GM12865 (cell line): ENCODE data around the gene UBQLN2.
"Not testable (repeated sequence)": the region's sequence is repeated elsewhere in the genome, so short reads cannot be mapped to it uniquely, and the experiment has no call there.

Source experiments
- DNase-seq: peaks from one replicate; pipeline ENCODE4 v3.0.0; 2010; ENCODE audit warnings: low read depth
- H3K4me3 ChIP-seq: 2 replicates; pipeline ENCODE4 v1.5.1; 2011; ENCODE audit warnings: mild to moderate bottlenecking, low read depth, low read length, control low read depth
- CTCF ChIP-seq: IDR thresholded peaks from 2 replicates; pipeline ENCODE4 v1.5.1; 2011; ENCODE audit warnings: low read length, control low read depth, low read depth, inconsistent platforms; ENCODE audit not compliant: insufficient read depth; ENCODE audit errors: missing control alignments

Gene UBQLN2

GRCh38 chrX:56588397-56589188, 25.2 kb downstream of the UBQLN2 start:
- H3K4me3 ChIP-seq = no peak overlapping the region
- DNase-seq = no peak
- TF ChIP-seq CTCF = no peak

GRCh38 chrX:56591830-56592229, 28.4 kb downstream of the UBQLN2 start:
- not testable (repeated sequence) for H3K4me3 ChIP-seq, DNase-seq

GRCh38 chrX:56600141-56600540, 36.7 kb downstream of the UBQLN2 start:
- DNase-seq = no peak
- no peak for TF ChIP-seq CTCF

GRCh38 chrX:56600987-56601386, 37.6 kb downstream of the UBQLN2 start:
- no peak for TF ChIP-seq CTCF
- no peak for DNase-seq
- H3K4me3 ChIP-seq = no peak overlapping the region

More at GRCh38 chrX:56600141-56600540, 36.7 kb downstream of the UBQLN2 start:
- no peak overlapping the region for H3K4me3 ChIP-seq

GRCh38 chrX:56615282-56615681, 51.9 kb downstream of the UBQLN2 start:
- DNase-seq = no peak
- no peak overlapping the region for H3K4me3 ChIP-seq
- TF ChIP-seq CTCF = no peak
